DMS 273 treated with DMSO at 0.1 percent for 48 hours (cell line): Measurements from ENCODE around the gene NRXN2.

Experiments
- DNase-seq: peaks from one replicate; lab custom pipeline; 2025; lab: John Stamatoyannopoulos, UW

NRXN2 gene

GRCh38 chr11:64627371-64627770 is 95.6 kb downstream of the NRXN2 start:
- DNase-seq: peak; percentile 73

- DNase-seq: no peak
Measured at GRCh38 chr11:64626637-64627036, 96.4 kb downstream of the NRXN2 start.

- DNase-seq: no peak
Measured at GRCh38 chr11:64624883-64625481, 98.0 kb downstream of the NRXN2 start.

GRCh38 chr11:64622681-64623080 is 100.3 kb downstream of the NRXN2 start:
- no peak for DNase-seq

- no peak for DNase-seq
Measured at GRCh38 chr11:64621283-64622019, 101.5 kb downstream of the NRXN2 start.

GRCh38 chr11:64620381-64620971 is 102.5 kb downstream of the NRXN2 start:
- no peak for DNase-seq

- DNase-seq: no peak
Measured at GRCh38 chr11:64619811-64620380, 103.1 kb downstream of the NRXN2 start.

GRCh38 chr11:64619196-64619595 is 103.8 kb downstream of the NRXN2 start:
- DNase-seq: no peak

- DNase-seq: no peak
Measured at GRCh38 chr11:64616817-64617216, 106.2 kb downstream of the NRXN2 start.

- no peak for DNase-seq
Measured at GRCh38 chr11:64614917-64615316, 108.1 kb downstream of the NRXN2 start.

- no peak for DNase-seq
Measured at GRCh38 chr11:64613648-64614047, 109.3 kb downstream of the NRXN2 start.

GRCh38 chr11:64611869-64612646 is 110.9 kb downstream of the NRXN2 start:
- DNase-seq: no peak

GRCh38 chr11:64611176-64611575 is 111.8 kb downstream of the NRXN2 start:
- DNase-seq: no peak

- DNase-seq: no peak
Measured at GRCh38 chr11:64610596-64610995, 112.4 kb downstream of the NRXN2 start.

- DNase-seq: no peak
Measured at GRCh38 chr11:64609436-64610047, 113.5 kb downstream of the NRXN2 start.

- DNase-seq: no peak
Measured at GRCh38 chr11:64608636-64609035, 114.4 kb downstream of the NRXN2 start.

GRCh38 chr11:64608046-64608445 is 115.0 kb downstream of the NRXN2 start:
- no peak for DNase-seq

GRCh38 chr11:64607381-64607985 is 115.5 kb downstream of the NRXN2 start:
- no peak for DNase-seq

- DNase-seq: no peak
Measured at GRCh38 chr11:64606796-64607380, 116.1 kb downstream of the NRXN2 start.

GRCh38 chr11:64605656-64606585 is 117.1 kb downstream of the NRXN2 start:
- DNase-seq: no peak
